HG03558 (cell line): Measurements from ENCODE around the gene MMADHC.
"Not testable (repeated sequence)": the region's sequence is repeated elsewhere in the genome, so short reads cannot be mapped to it uniquely, and the experiment has no call there.

Source experiments
- ATAC-seq: cut with Tn5 transposase; IDR thresholded peaks from one replicate; pipeline ENCODE4 v1.9.1; 2021; ENCODE audit warnings: moderate number of reproducible peaks; ENCODE audit not compliant: unreplicated experiment; ENCODE audit errors: extremely low read depth

The MMADHC gene

DNA sequence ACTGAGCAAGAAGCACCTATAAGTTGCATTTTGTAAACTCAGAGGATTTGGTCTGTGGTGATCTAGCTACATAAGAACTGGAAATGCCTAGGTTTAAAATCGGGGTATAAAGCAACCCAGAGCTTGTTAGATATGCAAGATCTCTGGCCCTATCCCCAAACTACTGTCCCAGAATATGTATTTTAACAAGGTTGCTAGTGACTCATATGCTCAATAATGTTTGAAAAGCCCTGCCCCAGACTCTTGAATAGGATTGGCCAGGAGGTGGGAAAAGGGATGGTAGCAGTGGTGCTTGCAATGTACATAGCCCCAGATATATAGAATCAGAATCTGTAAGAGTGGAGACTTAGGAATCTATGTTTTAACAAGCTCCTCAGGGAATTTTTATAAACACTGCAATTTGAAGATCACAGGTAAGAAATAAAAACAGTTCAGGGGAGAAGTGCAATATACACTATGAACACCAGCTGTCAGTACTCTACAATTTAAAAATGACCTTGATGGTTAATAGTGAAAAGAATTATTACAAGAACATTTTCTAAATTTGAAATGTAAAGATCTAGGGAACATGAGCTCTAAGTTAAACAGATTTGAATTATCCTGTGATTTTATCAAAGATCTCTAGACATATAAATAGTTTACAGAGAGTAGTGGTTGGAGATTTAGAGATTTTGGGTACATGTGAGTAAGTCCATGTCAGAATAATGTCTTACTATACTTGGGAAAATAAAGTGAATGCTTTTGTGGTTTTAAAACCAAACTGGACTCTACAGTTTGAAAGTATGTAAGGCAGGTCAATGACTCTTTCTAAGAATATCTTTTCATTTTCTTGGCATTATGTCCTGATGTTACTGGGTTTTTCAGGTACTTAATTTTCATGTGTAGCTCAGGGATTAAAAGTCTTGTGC is 7.7 kb upstream of the MMADHC start:
- ATAC-seq, result no peak

GRCh38 chr2:149594411-149594810 is 6.8 kb upstream of the MMADHC start:
- ATAC-seq, result no peak

GRCh38 chr2:149587950-149588487 is 444 bp upstream of the MMADHC start:
- no peak for ATAC-seq

- no peak for ATAC-seq
Measured at GRCh38 chr2:149586898-149587219, 716 bp downstream of the MMADHC start.

GRCh38 chr2:149586063-149586462 is 1.5 kb downstream of the MMADHC start:
- ATAC-seq, result no peak

GRCh38 chr2:149585166-149585885 is 2.2 kb downstream of the MMADHC start:
- ATAC-seq, result no peak

GRCh38 chr2:149579972-149580882 is 7.3 kb downstream of the MMADHC start:
- no peak for ATAC-seq

GRCh38 chr2:149577269-149577668 is 10.3 kb downstream of the MMADHC start:
- no peak for ATAC-seq

GRCh38 chr2:149575752-149576151 is 11.8 kb downstream of the MMADHC start:
- no peak for ATAC-seq

DNA sequence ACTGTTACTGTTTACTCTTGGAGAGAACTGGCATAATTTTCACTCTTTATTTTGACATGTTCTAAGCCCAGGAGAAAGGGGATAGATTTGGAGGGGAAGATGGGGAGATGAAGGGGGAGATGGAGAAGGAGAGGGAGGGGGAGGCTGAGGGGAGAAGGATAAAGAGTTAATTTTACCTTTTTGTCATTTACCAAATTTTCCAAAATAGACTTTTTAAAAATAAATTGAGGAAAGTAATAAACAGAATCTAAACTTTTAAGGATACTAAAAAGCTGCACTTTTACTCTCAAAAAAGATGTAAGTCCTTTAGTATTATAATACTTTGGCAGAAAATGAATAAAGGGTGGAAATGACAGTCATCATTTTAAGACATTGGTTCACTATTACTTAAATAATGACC is 12.3 kb downstream of the MMADHC start:
- no peak for ATAC-seq

- no peak for ATAC-seq
Measured at GRCh38 chr2:149573760-149574159, 13.8 kb downstream of the MMADHC start.

DNA sequence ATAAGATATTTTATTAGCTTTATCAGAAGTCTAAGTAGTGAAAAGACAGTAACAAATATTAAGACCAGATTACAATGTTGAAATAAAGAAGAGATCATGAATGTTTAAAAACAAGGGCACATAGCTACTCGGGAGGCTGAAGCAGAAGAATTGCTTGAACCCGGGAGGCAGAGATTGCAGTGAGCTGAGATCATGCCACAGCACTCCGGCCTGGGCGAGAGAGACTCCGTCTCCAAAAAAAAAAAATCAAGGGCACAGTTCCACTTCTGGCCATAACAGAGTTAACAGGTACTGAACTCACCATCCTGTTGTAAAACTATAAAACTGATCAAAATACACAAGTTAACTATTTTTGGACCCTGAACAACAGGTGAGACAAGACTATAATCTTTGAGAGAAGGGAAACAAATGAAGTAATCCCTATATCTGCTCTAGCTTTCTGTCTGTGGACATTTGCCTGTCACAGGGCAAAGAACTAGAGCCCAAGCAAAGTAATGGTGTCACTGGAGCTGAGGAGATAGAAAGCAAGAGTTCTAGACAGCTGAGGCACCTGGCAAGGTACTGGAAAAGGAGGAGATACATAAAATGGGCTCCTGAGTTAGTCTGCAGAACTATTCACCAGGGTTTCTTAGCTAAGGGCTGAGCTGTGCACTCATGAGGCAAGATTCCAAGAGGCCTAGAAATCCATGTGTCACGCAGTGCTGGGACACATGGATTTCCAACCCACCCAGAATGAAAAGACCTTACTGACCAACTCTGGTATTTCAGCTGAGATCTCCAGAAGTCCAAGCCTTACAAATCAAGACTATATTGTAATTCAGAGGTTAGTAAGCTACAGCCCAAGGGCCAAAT is 15.2 kb downstream of the MMADHC start:
- ATAC-seq, result no peak

- no peak for ATAC-seq
Measured at GRCh38 chr2:149568138-149568537, 19.4 kb downstream of the MMADHC start.

- no peak for ATAC-seq
Measured at GRCh38 chr2:149566652-149567051, 20.9 kb downstream of the MMADHC start.

DNA sequence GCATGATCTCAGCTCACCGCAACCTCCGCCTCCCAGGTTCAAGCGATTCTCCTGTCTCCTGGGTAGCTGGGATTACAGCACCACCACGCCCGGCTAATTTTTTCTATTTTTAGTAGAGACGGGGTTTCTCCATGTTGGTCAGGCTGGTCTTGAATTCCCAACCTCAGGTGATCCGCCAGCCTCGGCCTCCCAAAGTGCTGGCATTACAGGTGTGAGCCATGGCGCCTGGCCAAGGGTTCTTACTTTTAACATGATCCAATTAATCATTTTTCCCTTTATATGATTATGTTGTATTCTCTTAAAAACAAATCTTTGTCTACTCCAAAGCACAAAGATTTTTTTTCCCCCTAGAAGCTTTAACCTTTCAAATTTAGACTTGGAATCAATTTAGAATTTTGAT is 21.9 kb downstream of the MMADHC start:
- not testable (repeated sequence) for ATAC-seq

- no peak for ATAC-seq
Measured at GRCh38 chr2:149564983-149565382, 22.6 kb downstream of the MMADHC start.

- no peak for ATAC-seq
Measured at GRCh38 chr2:149564097-149564496, 23.5 kb downstream of the MMADHC start.

GRCh38 chr2:149562324-149562723 is 25.3 kb downstream of the MMADHC start:
- peak; percentile 61 for ATAC-seq

- no peak for ATAC-seq
Measured at GRCh38 chr2:149561309-149561926, 26.2 kb downstream of the MMADHC start.
